Measurements from ENCODE around the gene LRP8.

DNA sequence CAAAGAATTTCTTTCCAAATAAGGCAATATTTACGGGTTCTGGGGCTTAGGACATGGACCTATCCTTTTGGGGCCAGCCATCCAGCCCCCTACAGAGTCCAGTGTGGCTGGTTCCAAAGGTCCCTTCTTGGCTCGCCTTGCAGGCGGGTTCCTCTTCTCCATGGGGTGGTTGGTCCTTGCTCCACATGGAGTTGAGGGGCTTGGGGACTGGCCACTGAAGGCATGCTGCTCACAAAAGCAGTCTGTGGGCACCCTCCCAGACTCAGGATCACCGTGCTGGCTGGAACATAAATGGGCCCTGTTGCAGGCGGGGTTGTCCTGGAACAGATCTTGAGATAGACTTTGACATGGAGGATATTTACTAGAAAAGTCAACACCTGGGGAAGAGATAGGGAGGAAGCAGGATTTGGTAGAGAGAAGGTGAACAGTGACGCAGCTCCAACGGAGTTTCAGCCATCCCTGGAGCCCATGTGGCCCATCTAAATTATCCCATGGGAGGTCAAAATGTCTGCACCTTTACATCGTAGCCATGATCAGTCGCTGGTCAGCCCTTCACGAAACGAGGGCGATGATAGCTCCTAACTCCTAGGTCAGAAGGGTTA, 39.1 kb upstream of the LRP8 start:
- TF ChIP-seq TAF1 (IDR thresholded peaks at IDR 0.05; ENCODE audit: low read depth, low read length) (no peak), POLR2A (IDR thresholded peaks at IDR 0.05; ENCODE audit: low read depth, low read length) (no peak), POLR2AphosphoS5 (IDR thresholded peaks at IDR 0.05; ENCODE audit: low read depth, low read length) (no peak), PAX5 (IDR thresholded peaks at IDR 0.05; ENCODE audit: insufficient read depth, low read length, severe bottlenecking) (no peak), SPI1 (IDR thresholded peaks at IDR 0.05; ENCODE audit: low read depth, low read length) (no peak), POU2F2 (IDR thresholded peaks at IDR 0.05; ENCODE audit: low read depth, low read length) (no peak)

Measured in GM12891 (cell line).